ENCODE measurements around the gene MRNIP. TPM values are rescaled to one million over a fixed set of nuclear protein-coding genes. Genes with fewer than 3 reads are reported as not detected.

MRNIP gene
- total and polyA plus RNA-seq, 2 of the 4 experiments (the other 2 are of a cell fraction): 6.6 to 24.7 TPM

GRCh38 chr5:179802950-179803562 lies 55.6 kb downstream of the MRNIP start:
- H3K27ac ChIP-seq (ENCODE audit: insufficient read depth, low read length): no peak overlapping the region
- in situ Hi-C loops (cut with MboI; ENCODE audit: low sequenced_read_pairs) (no loop called here), dilution Hi-C loops (cut with HindIII; ENCODE audit: low sequenced_read_pairs, unreplicated experiment) (no loop called here), intact Hi-C loops (cut with micrococcal nuclease) (loop anchor here (5.0 kb wide), 1 partner anchor 104 kb away; the partner anchor contains the start of gene TBC1D9B)
- H3K4ac ChIP-seq (ENCODE audit: low read depth, low read length): no peak overlapping the region; the same call in 1 of the 2 replicates
- ChIA-PET POLR2A (ENCODE audit: unreplicated experiment) (no interaction called here), CTCF (no interaction called here)
- no peak overlapping the region; the same call in 1 of the 2 replicates for H3K23ac ChIP-seq (ENCODE audit: low read depth, low read length)
- 80% methylated on average over 1 of the region's 11 CpGs; no CpG with 5 or more reads in 1 of the 2 experiments for WGBS, 2 experiments (ENCODE audit: extremely low coverage in 2 of 2, insufficient read length in 1 of 2)
- H3K9ac ChIP-seq (ENCODE audit: low read depth, low read length): no peak overlapping the region
- H3K4me1 ChIP-seq (ENCODE audit: control insufficient read depth, insufficient read depth, low read length): peaks cover 20% of the 10 kb centered on the region
- H3K79me1 ChIP-seq (ENCODE audit: low read depth in 1 of 2, low read length in 2 of 2): peaks cover 26 to 66% of the 10 kb centered on the region in 2 experiments
- H2AK9ac ChIP-seq (replicated peaks; ENCODE audit: low read depth, low read length, poor library complexity): peak overlapping the region; percentile 81
- no TSS peak for BruUV-seq (replicated peaks)
- H3K4me3 ChIP-seq (ENCODE audit: insufficient read depth, low read depth, low read length): no peak overlapping the region
- peaks cover 39% of the 10 kb centered on the region for H3K36me3 ChIP-seq (ENCODE audit: control insufficient read depth, insufficient read depth, low read length)
- no peaks in the 10 kb centered on the region for H3K27me3 ChIP-seq (ENCODE audit: control insufficient read depth, insufficient read depth, low read length)
- no peak overlapping the region for H3K4me2 ChIP-seq (ENCODE audit: low read depth, low read length)
- H4K20me1 ChIP-seq (ENCODE audit: insufficient read depth, low read length): peaks cover 45% of the 10 kb centered on the region
- no peak overlapping the region for H4K91ac ChIP-seq (ENCODE audit: insufficient read depth, low read depth, low read length)
- H2BK120ac ChIP-seq (ENCODE audit: low read depth, low read length): no peak overlapping the region
- H3K9me1 ChIP-seq (ENCODE audit: insufficient read depth, low read length): 0 out of 2 replicates have a peak, but pooled peaks cover 2% of the 10 kb centered on the region
- no peak overlapping the region for H2BK5ac ChIP-seq (ENCODE audit: low read depth, low read length, poor library complexity, severe bottlenecking)
- H3K18ac ChIP-seq (ENCODE audit: low read depth, low read length): no peak overlapping the region
- DNase-seq: no peak
- H4K8ac ChIP-seq (ENCODE audit: low read depth in 2 of 2, low read length in 2 of 2): peak overlapping the region in 1 of 2 experiments; percentile 15; a peak in 1 of 4 replicates
- no peak for ATAC-seq (ENCODE audit: low read depth)
- H4K5ac ChIP-seq (ENCODE audit: low read depth, low read length): no peak overlapping the region
- TF ChIP-seq CEBPB (IDR thresholded peaks at IDR 0.05; ENCODE audit: low read depth, low read length) (no peak), MAZ (IDR thresholded peaks at IDR 0.05; ENCODE audit: borderline replicate concordance, low read depth, low read length) (no peak), NFE2L2 (IDR thresholded peaks at IDR 0.05; ENCODE audit: low read depth, low read length) (no peak), RAD21 (IDR thresholded peaks at IDR 0.05; ENCODE audit: low read length) (no peak), CHD1 (IDR thresholded peaks at IDR 0.05; ENCODE audit: low read depth, low read length) (no peak), BHLHE40 (IDR thresholded peaks at IDR 0.05; ENCODE audit: low read depth, low read length) (no peak), MXI1 (IDR thresholded peaks at IDR 0.05; ENCODE audit: borderline replicate concordance, low read depth, low read length) (no peak), CTCF (conservative IDR thresholded peaks at IDR 0.05; ENCODE audit: low read depth, low read length) (no peak), RFX5 (IDR thresholded peaks at IDR 0.05; ENCODE audit: low read depth, low read length) (no peak)
- TF ChIP-seq, protein P1, sequence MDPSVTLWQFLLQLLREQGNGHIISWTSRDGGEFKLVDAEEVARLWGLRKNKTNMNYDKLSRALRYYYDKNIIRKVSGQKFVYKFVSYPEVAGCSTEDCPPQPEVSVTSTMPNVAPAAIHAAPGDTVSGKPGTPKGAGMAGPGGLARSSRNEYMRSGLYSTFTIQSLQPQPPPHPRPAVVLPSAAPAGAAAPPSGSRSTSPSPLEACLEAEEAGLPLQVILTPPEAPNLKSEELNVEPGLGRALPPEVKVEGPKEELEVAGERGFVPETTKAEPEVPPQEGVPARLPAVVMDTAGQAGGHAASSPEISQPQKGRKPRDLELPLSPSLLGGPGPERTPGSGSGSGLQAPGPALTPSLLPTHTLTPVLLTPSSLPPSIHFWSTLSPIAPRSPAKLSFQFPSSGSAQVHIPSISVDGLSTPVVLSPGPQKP (IDR thresholded peaks at IDR 0.05; ENCODE audit: borderline replicate concordance, low read depth, low read length): no peak
- TF ChIP-seq, protein P2, sequence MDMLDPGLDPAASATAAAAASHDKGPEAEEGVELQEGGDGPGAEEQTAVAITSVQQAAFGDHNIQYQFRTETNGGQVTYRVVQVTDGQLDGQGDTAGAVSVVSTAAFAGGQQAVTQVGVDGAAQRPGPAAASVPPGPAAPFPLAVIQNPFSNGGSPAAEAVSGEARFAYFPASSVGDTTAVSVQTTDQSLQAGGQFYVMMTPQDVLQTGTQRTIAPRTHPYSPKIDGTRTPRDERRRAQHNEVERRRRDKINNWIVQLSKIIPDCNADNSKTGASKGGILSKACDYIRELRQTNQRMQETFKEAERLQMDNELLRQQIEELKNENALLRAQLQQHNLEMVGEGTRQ (IDR thresholded peaks at IDR 0.05; ENCODE audit: low read depth, low read length): no peak
- H3K14ac ChIP-seq (replicated peaks; ENCODE audit: low read depth, low read length): no peak overlapping the region
- no peaks in the 10 kb centered on the region for H3K9me3 ChIP-seq (ENCODE audit: control insufficient read depth, insufficient read depth, low read length)
- no peak overlapping the region; the same call in 2 of the 3 replicates for H2BK15ac ChIP-seq (ENCODE audit: low read depth, low read length)
- H2AFZ ChIP-seq (replicated peaks; ENCODE audit: low read length, poor library complexity): no peak overlapping the region
- no peak overlapping the region for H2BK20ac ChIP-seq (ENCODE audit: low read depth, low read length)
- no peak overlapping the region for H2AK5ac ChIP-seq (ENCODE audit: low read depth, low read length)
- H3K56ac ChIP-seq (ENCODE audit: extremely low read depth, insufficient read depth, low read length): no peak overlapping the region

Data from IMR-90 (cell line).